ENCODE results near the gene CCM2L. TPM values are rescaled to one million over a fixed set of nuclear protein-coding genes. Genes with fewer than 3 reads are reported as not detected.

The CCM2L gene
- total RNA-seq, 2 donors from 2014 or later: 5.2 to 7.8 TPM

GRCh38 chr20:32007787-32008616, 2.2 kb upstream of the CCM2L start:
- peaks cover 7% of the 10 kb centered on the region for H3K4me1 ChIP-seq (ENCODE audit: control insufficient read depth, insufficient read depth, low read length)
- no peak overlapping the region for H3K9ac ChIP-seq (ENCODE audit: extremely low read depth, low read length, poor library complexity, severe bottlenecking)
- no peaks in the 10 kb centered on the region for H3K9me3 Mint-ChIP-seq
- peaks cover 29% of the 10 kb centered on the region for H3K4me1 Mint-ChIP-seq
- no peaks in the 10 kb centered on the region for H3K36me3 ChIP-seq (ENCODE audit: control insufficient read depth, insufficient read depth, low read length)
- H3K9me3 ChIP-seq (ENCODE audit: control insufficient read depth, low read length): no peaks in the 10 kb centered on the region
- no peak overlapping the region for H3K27ac ChIP-seq (ENCODE audit: low read depth, low read length)
- 68 to 79% methylated on average over 8 to 10 of the region's 10 CpGs for WGBS, 2 experiments (ENCODE audit: insufficient coverage in 1 of 2, insufficient read length in 1 of 2)
- H3K36me3 Mint-ChIP-seq (ENCODE audit: low read depth): no peaks in the 10 kb centered on the region
- H3K27me3 Mint-ChIP-seq (ENCODE audit: insufficient read depth): peaks cover 4% of the 10 kb centered on the region
- no peaks in the 10 kb centered on the region for H3K27me3 ChIP-seq (ENCODE audit: control insufficient read depth, insufficient read depth, low read length, poor library complexity, severe bottlenecking)
- no peak overlapping the region for H3K4me3 ChIP-seq (ENCODE audit: low read length)
- DNase-seq: peak; percentile 84
- H3K27ac Mint-ChIP-seq: peak overlapping the region; percentile 6
- no peak for TF ChIP-seq CTCF (conservative IDR thresholded peaks at IDR 0.05)
- no peak overlapping the region for H3K4me3 Mint-ChIP-seq

GRCh38 chr20:32009564-32009963, 674 bp upstream of the CCM2L start:
- H3K27ac ChIP-seq (ENCODE audit: low read depth, low read length): no peak overlapping the region
- Mint-ChIP-seq H3K27me3 (ENCODE audit: insufficient read depth) (peaks cover 4% of the 10 kb centered on the region), H3K36me3 (ENCODE audit: low read depth) (no peaks in the 10 kb centered on the region), H3K4me1 (peaks cover 29% of the 10 kb centered on the region), H3K4me3 (no peak overlapping the region), H3K27ac (no peak overlapping the region), H3K9me3 (no peaks in the 10 kb centered on the region)
- H3K27me3 ChIP-seq (ENCODE audit: control insufficient read depth, insufficient read depth, low read length, poor library complexity, severe bottlenecking): no peaks in the 10 kb centered on the region
- no peak overlapping the region for H3K9ac ChIP-seq (ENCODE audit: extremely low read depth, low read length, poor library complexity, severe bottlenecking)
- H3K4me3 ChIP-seq (ENCODE audit: low read length): no peak overlapping the region
- no peak for TF ChIP-seq CTCF (conservative IDR thresholded peaks at IDR 0.05)
- no peak for DNase-seq
- H3K4me1 ChIP-seq (ENCODE audit: control insufficient read depth, insufficient read depth, low read length): peaks cover 7% of the 10 kb centered on the region
- H3K9me3 ChIP-seq (ENCODE audit: control insufficient read depth, low read length): no peaks in the 10 kb centered on the region
- H3K36me3 ChIP-seq (ENCODE audit: control insufficient read depth, insufficient read depth, low read length): no peaks in the 10 kb centered on the region
- 96 to 97% methylated on average over 6 to 7 of the region's 7 CpGs for WGBS, 2 experiments (ENCODE audit: insufficient coverage in 1 of 2, insufficient read length in 1 of 2)

GRCh38 chr20:32010666-32011065, 428 bp downstream of the CCM2L start:
- Histone ChIP-seq H3K27ac (ENCODE audit: low read depth, low read length) (no peak overlapping the region), H3K9me3 (ENCODE audit: control insufficient read depth, low read length) (no peaks in the 10 kb centered on the region), H3K4me3 (ENCODE audit: low read length) (no peak overlapping the region), H3K9ac (ENCODE audit: extremely low read depth, low read length, poor library complexity, severe bottlenecking) (no peak overlapping the region), H3K36me3 (ENCODE audit: control insufficient read depth, insufficient read depth, low read length) (no peaks in the 10 kb centered on the region), H3K4me1 (ENCODE audit: control insufficient read depth, insufficient read depth, low read length) (peaks cover 7% of the 10 kb centered on the region), H3K27me3 (ENCODE audit: control insufficient read depth, insufficient read depth, low read length, poor library complexity, severe bottlenecking) (no peaks in the 10 kb centered on the region)
- Mint-ChIP-seq H3K4me3 (no peak overlapping the region), H3K9me3 (no peaks in the 10 kb centered on the region), H3K27me3 (ENCODE audit: insufficient read depth) (peaks cover 12% of the 10 kb centered on the region), H3K4me1 (peaks cover 29% of the 10 kb centered on the region), H3K36me3 (ENCODE audit: low read depth) (no peaks in the 10 kb centered on the region), H3K27ac (no peak overlapping the region)
- peak; percentile 74 for DNase-seq
- 57 to 61% methylated on average over 3 to 8 of the region's 8 CpGs for WGBS, 2 experiments (ENCODE audit: insufficient coverage in 1 of 2, insufficient read length in 1 of 2)
- TF ChIP-seq CTCF (conservative IDR thresholded peaks at IDR 0.05): no peak
